ENCODE data around the gene KIF12. TPM values are rescaled to one million over a fixed set of nuclear protein-coding genes. Genes with fewer than 3 reads are reported as not detected.

KIF12 gene
- total RNA-seq, 1 experiment from 2014 or later, result not detected

DNA sequence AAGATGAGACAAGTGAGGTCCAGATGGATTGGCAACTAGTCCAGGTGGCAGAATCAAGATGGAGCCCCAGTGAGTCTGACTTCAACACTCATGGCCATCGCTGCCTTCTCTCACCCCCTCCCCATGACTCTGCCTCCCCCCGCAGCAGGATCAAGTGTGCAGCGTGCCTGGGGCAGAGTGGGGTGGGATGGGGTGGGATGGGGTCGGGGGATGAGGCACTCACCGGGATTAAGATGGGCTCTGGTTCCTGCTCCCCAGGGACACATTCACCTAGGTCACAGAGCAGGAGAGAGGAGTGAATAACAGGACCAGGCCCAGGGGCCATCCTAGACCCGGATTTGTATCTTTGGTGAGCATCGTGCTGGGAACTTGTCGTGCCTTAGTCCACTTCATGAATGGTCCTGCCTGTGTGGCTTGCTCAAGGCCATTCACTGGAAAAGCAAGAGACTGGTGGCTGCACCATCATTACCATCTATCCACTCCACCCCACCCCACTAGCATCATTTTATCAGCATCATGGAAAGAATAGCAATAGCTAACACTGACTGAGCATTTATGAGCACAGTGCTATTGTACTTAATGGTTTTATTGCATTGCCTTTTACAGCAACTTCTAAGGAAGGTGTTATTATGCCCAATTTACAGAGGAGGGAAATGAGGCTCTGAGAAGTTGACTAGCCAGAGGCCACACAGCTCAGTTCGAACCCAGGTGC, 29.5 kb downstream of the KIF12 start:
- no peak overlapping the region for H3K4me3 ChIP-seq
- no peaks in the 10 kb centered on the region for H3K9me3 ChIP-seq (ENCODE audit: insufficient read depth, low read depth)
- no peak overlapping the region for H3K27ac ChIP-seq
- TF ChIP-seq, protein P1, sequence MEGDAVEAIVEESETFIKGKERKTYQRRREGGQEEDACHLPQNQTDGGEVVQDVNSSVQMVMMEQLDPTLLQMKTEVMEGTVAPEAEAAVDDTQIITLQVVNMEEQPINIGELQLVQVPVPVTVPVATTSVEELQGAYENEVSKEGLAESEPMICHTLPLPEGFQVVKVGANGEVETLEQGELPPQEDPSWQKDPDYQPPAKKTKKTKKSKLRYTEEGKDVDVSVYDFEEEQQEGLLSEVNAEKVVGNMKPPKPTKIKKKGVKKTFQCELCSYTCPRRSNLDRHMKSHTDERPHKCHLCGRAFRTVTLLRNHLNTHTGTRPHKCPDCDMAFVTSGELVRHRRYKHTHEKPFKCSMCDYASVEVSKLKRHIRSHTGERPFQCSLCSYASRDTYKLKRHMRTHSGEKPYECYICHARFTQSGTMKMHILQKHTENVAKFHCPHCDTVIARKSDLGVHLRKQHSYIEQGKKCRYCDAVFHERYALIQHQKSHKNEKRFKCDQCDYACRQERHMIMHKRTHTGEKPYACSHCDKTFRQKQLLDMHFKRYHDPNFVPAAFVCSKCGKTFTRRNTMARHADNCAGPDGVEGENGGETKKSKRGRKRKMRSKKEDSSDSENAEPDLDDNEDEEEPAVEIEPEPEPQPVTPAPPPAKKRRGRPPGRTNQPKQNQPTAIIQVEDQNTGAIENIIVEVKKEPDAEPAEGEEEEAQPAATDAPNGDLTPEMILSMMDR (conservative IDR thresholded peaks at IDR 0.05), result no peak
- TF ChIP-seq EZH2 (IDR thresholded peaks at IDR 0.05; ENCODE audit: low read depth), result no peak
- POLR2A ChIA-PET (ENCODE audit: unreplicated experiment), result no interaction called here
- no peak for DNase-seq
- CTCF ChIA-PET, result no interaction called here
- H4K20me1 ChIP-seq (ENCODE audit: insufficient read depth), result no peaks in the 10 kb centered on the region
- H3F3A ChIP-seq (ENCODE audit: insufficient read depth, low read depth), result no peaks in the 10 kb centered on the region
- H3K4me1 ChIP-seq (replicated peaks; ENCODE audit: insufficient read depth), result no peaks in the 10 kb centered on the region
- no peaks in the 10 kb centered on the region for H3K79me2 ChIP-seq (ENCODE audit: low read depth)
- BruUV-seq (replicated peaks), result no TSS peak
- intact Hi-C loops (cut with micrococcal nuclease; ENCODE audit: unreplicated experiment), result no loop called here
- H2AFZ ChIP-seq, result no peak overlapping the region
- H3K36me3 ChIP-seq (ENCODE audit: low read depth), result no peaks in the 10 kb centered on the region
- H3K4me2 ChIP-seq, result no peak overlapping the region
- peaks cover 43% of the 10 kb centered on the region for H3K27me3 ChIP-seq (ENCODE audit: insufficient read depth, low read depth)
- no peaks in the 10 kb centered on the region for H3K9me2 ChIP-seq (ENCODE audit: insufficient read depth)

DNA sequence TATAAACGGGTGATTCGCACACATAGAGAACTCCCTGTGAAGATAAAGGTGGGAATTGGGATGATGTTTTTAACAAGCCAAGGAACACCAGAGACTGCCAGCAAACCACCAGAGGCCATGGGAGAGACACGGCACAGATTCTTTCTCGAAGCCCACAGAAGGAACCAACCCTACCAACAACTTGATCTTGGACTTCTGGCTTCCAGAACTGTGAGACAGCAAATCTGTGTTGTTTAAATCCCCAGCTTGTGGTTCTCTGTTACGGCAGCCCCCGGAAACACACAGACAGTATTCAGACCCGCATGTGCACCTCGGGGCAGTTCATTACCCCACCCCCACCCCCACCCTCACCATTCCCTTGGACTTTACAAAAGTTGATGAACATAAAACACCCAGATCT, 33.8 kb downstream of the KIF12 start:
- POLR2A ChIA-PET (ENCODE audit: unreplicated experiment), result no interaction called here
- no peaks in the 10 kb centered on the region for H3F3A ChIP-seq (ENCODE audit: insufficient read depth, low read depth)
- peaks cover 70% of the 10 kb centered on the region for H3K27me3 ChIP-seq (ENCODE audit: insufficient read depth, low read depth)
- H3K36me3 ChIP-seq (ENCODE audit: low read depth), result no peaks in the 10 kb centered on the region
- BruUV-seq (replicated peaks), result no TSS peak
- DNase-seq, result no peak
- CTCF ChIA-PET, result no interaction called here
- H3K4me3 ChIP-seq, result no peak overlapping the region
- H3K9me3 ChIP-seq (ENCODE audit: insufficient read depth, low read depth), result no peaks in the 10 kb centered on the region
- no peaks in the 10 kb centered on the region for H3K9me2 ChIP-seq (ENCODE audit: insufficient read depth)
- TF ChIP-seq EZH2 (IDR thresholded peaks at IDR 0.05; ENCODE audit: low read depth), result no peak
- TF ChIP-seq, protein P1 (conservative IDR thresholded peaks at IDR 0.05), result no peak
- H2AFZ ChIP-seq, result no peak overlapping the region
- H3K79me2 ChIP-seq (ENCODE audit: low read depth), result no peaks in the 10 kb centered on the region
- H3K4me2 ChIP-seq, result no peak overlapping the region
- H3K4me1 ChIP-seq (replicated peaks; ENCODE audit: insufficient read depth), result no peaks in the 10 kb centered on the region
- H4K20me1 ChIP-seq (ENCODE audit: insufficient read depth), result no peaks in the 10 kb centered on the region
- intact Hi-C loops (cut with micrococcal nuclease; ENCODE audit: unreplicated experiment), result no loop called here
- H3K27ac ChIP-seq, result no peak overlapping the region

DNA sequence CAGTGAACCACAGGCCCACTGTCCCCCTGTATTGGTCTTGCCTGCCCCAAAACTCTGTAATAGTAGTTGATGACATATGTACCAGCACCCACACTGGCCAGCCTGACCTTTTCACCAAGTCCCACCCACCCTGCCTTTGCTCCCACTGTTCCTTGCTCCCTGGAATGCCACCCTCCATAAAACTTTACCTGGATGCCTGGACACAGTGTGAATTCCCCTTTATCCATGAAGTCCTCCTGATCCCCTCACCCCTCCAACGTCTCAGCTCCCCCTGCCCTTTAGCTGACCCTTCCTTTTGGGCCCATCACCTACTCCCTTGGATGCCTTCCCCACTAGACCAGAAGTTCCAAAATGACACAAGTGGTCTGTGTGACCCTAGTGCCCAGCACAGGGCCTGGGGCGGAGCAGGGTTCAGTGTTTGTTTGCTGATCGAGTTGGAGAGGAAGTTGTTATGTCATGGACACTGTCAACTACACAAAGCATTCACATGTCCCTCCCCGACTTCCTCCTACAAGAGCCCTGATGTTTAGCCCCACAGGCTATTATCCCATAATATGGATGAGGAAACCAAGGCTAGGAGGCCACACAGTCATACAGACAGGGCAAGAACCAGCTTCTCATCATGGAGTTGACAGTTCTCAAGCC, 37.1 kb downstream of the KIF12 start:
- Histone ChIP-seq H3K27ac (no peak overlapping the region), H3K27me3 (ENCODE audit: insufficient read depth, low read depth) (peaks cover 86% of the 10 kb centered on the region), H3K9me2 (ENCODE audit: insufficient read depth) (no peaks in the 10 kb centered on the region), H3K4me1 (replicated peaks; ENCODE audit: insufficient read depth) (no peaks in the 10 kb centered on the region), H3K79me2 (ENCODE audit: low read depth) (no peaks in the 10 kb centered on the region), H3K4me3 (no peak overlapping the region), H2AFZ (no peak overlapping the region), H3F3A (ENCODE audit: insufficient read depth, low read depth) (no peaks in the 10 kb centered on the region), H3K36me3 (ENCODE audit: low read depth) (no peaks in the 10 kb centered on the region), H3K4me2 (no peak overlapping the region), H3K9me3 (ENCODE audit: insufficient read depth, low read depth) (no peaks in the 10 kb centered on the region), H4K20me1 (ENCODE audit: insufficient read depth) (no peaks in the 10 kb centered on the region)
- POLR2A ChIA-PET (ENCODE audit: unreplicated experiment), result no interaction called here
- TF ChIP-seq, protein P1 (conservative IDR thresholded peaks at IDR 0.05), result no peak
- CTCF ChIA-PET, result no interaction called here
- intact Hi-C loops (cut with micrococcal nuclease; ENCODE audit: unreplicated experiment), result no loop called here
- no TSS peak for BruUV-seq (replicated peaks)
- no peak for DNase-seq

All from PC-9 (cell line).